ENCODE measurements around the gene AP3B2.

GRCh38 chr15:82715003-82715402 lies 5.3 kb upstream of the AP3B2 start:
- TF ChIP-seq POLR2A (IDR thresholded peaks at IDR 0.05) (no peak), CTCF (IDR thresholded peaks at IDR 0.05) (no peak)
